ENCODE measurements around the gene FLNB. TPM values are rescaled to one million over a fixed set of nuclear protein-coding genes. Genes with fewer than 3 reads are reported as not detected.

Gene FLNB
- total and polyA plus RNA-seq, 2 experiments from 2014 or later, result 69.4 to 172 TPM

GRCh38 chr3:58058361-58059263, 50.4 kb downstream of the FLNB start:
- peaks cover 81% of the 10 kb centered on the region for H3K79me2 ChIP-seq
- no peaks in the 10 kb centered on the region for H3K9me2 ChIP-seq (replicated peaks; ENCODE audit: insufficient read depth)
- no peaks in the 10 kb centered on the region for H4K20me1 ChIP-seq (ENCODE audit: insufficient read depth, poor library complexity, severe bottlenecking)
- peak overlapping the region; percentile 95 for H3K27ac ChIP-seq
- H3K9me3 ChIP-seq (ENCODE audit: low read depth), result no peaks in the 10 kb centered on the region
- WGBS (ENCODE audit: low lambda C conversion rate, missing lambda C conversion rate), result 54% methylated on average over 8 of the region's 8 CpGs
- H2AFZ ChIP-seq, result no peak overlapping the region
- peak overlapping the region; percentile 57 for H3K4me2 ChIP-seq
- H3K4me1 ChIP-seq (ENCODE audit: insufficient read depth), result peaks cover 66% of the 10 kb centered on the region
- no peak for DNase-seq (ENCODE audit: low spot score)
- no peaks in the 10 kb centered on the region for H3K27me3 ChIP-seq
- H3K4me3 ChIP-seq, result no peak overlapping the region
- H3K36me3 ChIP-seq (replicated peaks; ENCODE audit: insufficient read depth, low read depth), result no peaks in the 10 kb centered on the region
- TF ChIP-seq CTCF (IDR thresholded peaks at IDR 0.05; ENCODE audit: poor library complexity), result no peak
- TF ChIP-seq EZH2phosphoT487 (IDR thresholded peaks at IDR 0.05; ENCODE audit: low read depth, severe bottlenecking, unreplicated experiment), result no peak
- no peak for TF ChIP-seq EZH2 (IDR thresholded peaks at IDR 0.05; ENCODE audit: borderline replicate concordance)

GRCh38 chr3:58059349-58060321, 51.4 kb downstream of the FLNB start:
- peak overlapping the region; percentile 95 for H3K27ac ChIP-seq
- peak overlapping the region; percentile 57 for H3K4me2 ChIP-seq
- whole genome bisulfite sequencing (ENCODE audit: low lambda C conversion rate, missing lambda C conversion rate), result 28% methylated on average over 15 of the region's 15 CpGs
- H3K4me3 ChIP-seq, result no peak overlapping the region
- H3K9me3 ChIP-seq (ENCODE audit: low read depth), result no peaks in the 10 kb centered on the region
- peak; percentile 88 for DNase-seq (ENCODE audit: low spot score)
- H3K79me2 ChIP-seq, result peaks cover 81% of the 10 kb centered on the region
- no peaks in the 10 kb centered on the region for H4K20me1 ChIP-seq (ENCODE audit: insufficient read depth, poor library complexity, severe bottlenecking)
- no peaks in the 10 kb centered on the region for H3K36me3 ChIP-seq (replicated peaks; ENCODE audit: insufficient read depth, low read depth)
- H3K27me3 ChIP-seq, result no peaks in the 10 kb centered on the region
- TF ChIP-seq CTCF (IDR thresholded peaks at IDR 0.05; ENCODE audit: poor library complexity) (no peak), EZH2phosphoT487 (IDR thresholded peaks at IDR 0.05; ENCODE audit: low read depth, severe bottlenecking, unreplicated experiment) (no peak), EZH2 (IDR thresholded peaks at IDR 0.05; ENCODE audit: borderline replicate concordance) (no peak)
- H3K4me1 ChIP-seq (ENCODE audit: insufficient read depth), result peaks cover 67% of the 10 kb centered on the region
- no peaks in the 10 kb centered on the region for H3K9me2 ChIP-seq (replicated peaks; ENCODE audit: insufficient read depth)
- no peak overlapping the region for H2AFZ ChIP-seq

- Histone ChIP-seq H3K27me3 (no peaks in the 10 kb centered on the region), H3K4me1 (ENCODE audit: insufficient read depth) (peaks cover 90% of the 10 kb centered on the region), H3K9me3 (ENCODE audit: low read depth) (no peaks in the 10 kb centered on the region), H3K79me2 (peaks cover 81% of the 10 kb centered on the region), H4K20me1 (ENCODE audit: insufficient read depth, poor library complexity, severe bottlenecking) (peaks cover 6% of the 10 kb centered on the region), H2AFZ (no peak overlapping the region), H3K4me2 (peak overlapping the region; percentile 36), H3K4me3 (no peak overlapping the region), H3K27ac (peak overlapping the region; percentile 95), H3K9me2 (replicated peaks; ENCODE audit: insufficient read depth) (no peaks in the 10 kb centered on the region), H3K36me3 (replicated peaks; ENCODE audit: insufficient read depth, low read depth) (no peaks in the 10 kb centered on the region)
- WGBS (ENCODE audit: low lambda C conversion rate, missing lambda C conversion rate), result 28% methylated on average over 5 of the region's 5 CpGs
- TF ChIP-seq EZH2 (IDR thresholded peaks at IDR 0.05; ENCODE audit: borderline replicate concordance) (no peak), EZH2phosphoT487 (IDR thresholded peaks at IDR 0.05; ENCODE audit: low read depth, severe bottlenecking, unreplicated experiment) (no peak), CTCF (IDR thresholded peaks at IDR 0.05; ENCODE audit: poor library complexity) (no peak)
- DNase-seq (ENCODE audit: low spot score), result no peak
These were observed 54.2 kb downstream of the FLNB start for GRCh38 chr3:58062472-58062871.

Data from hepatocyte (in vitro differentiated cells).